Measurements from ENCODE around the gene ELL.

Gene ELL

GRCh38 chr19:18440936-18441803 is 80.7 kb downstream of the ELL start:
- no peak for DNase-seq (ENCODE audit: low read depth, low spot score)
- H3K27ac ChIP-seq, result no peak overlapping the region
- no peak overlapping the region for H3K9ac ChIP-seq (ENCODE audit: insufficient read length)
- H3K4me3 ChIP-seq, result no peak overlapping the region
- peaks cover under 1% of the 10 kb centered on the region; the same call in 1 of the 2 replicates for H3K36me3 ChIP-seq (ENCODE audit: insufficient read depth, low read length)
- TF ChIP-seq EZH2 (IDR thresholded peaks at IDR 0.05) (no peak), POLR2AphosphoS5 (IDR thresholded peaks at IDR 0.05; ENCODE audit: borderline replicate concordance, low read depth, low read length) (no peak), FOXP2 (optimal IDR thresholded peaks at IDR 0.05; ENCODE audit: control extremely low read depth, extremely low read length, insufficient read depth) (no peak)
- no peaks in the 10 kb centered on the region for H3K9me3 ChIP-seq (ENCODE audit: low read depth, low read length)

GRCh38 chr19:18440415-18440877 is 81.4 kb downstream of the ELL start:
- no peak overlapping the region for H3K9ac ChIP-seq (ENCODE audit: insufficient read length)
- H3K27ac ChIP-seq, result no peak overlapping the region
- no peak overlapping the region for H3K4me3 ChIP-seq
- H3K9me3 ChIP-seq (ENCODE audit: low read depth, low read length), result no peaks in the 10 kb centered on the region
- no peak for DNase-seq (ENCODE audit: low read depth, low spot score)
- no peak for TF ChIP-seq FOXP2 (optimal IDR thresholded peaks at IDR 0.05; ENCODE audit: control extremely low read depth, extremely low read length, insufficient read depth)
- TF ChIP-seq EZH2 (IDR thresholded peaks at IDR 0.05), result no peak
- TF ChIP-seq POLR2AphosphoS5 (IDR thresholded peaks at IDR 0.05; ENCODE audit: borderline replicate concordance, low read depth, low read length), result no peak
- H3K36me3 ChIP-seq (ENCODE audit: insufficient read depth, low read length), result peaks cover 7% of the 10 kb centered on the region; the same call in 1 of the 2 replicates

GRCh38 chr19:18439910-18440237 is 82.0 kb downstream of the ELL start:
- H3K9ac ChIP-seq (ENCODE audit: insufficient read length), result no peak overlapping the region
- no peak overlapping the region for H3K27ac ChIP-seq
- H3K9me3 ChIP-seq (ENCODE audit: low read depth, low read length), result no peaks in the 10 kb centered on the region
- no peak overlapping the region for H3K4me3 ChIP-seq
- DNase-seq (ENCODE audit: low read depth, low spot score), result no peak
- TF ChIP-seq FOXP2 (optimal IDR thresholded peaks at IDR 0.05; ENCODE audit: control extremely low read depth, extremely low read length, insufficient read depth), result no peak
- TF ChIP-seq POLR2AphosphoS5 (IDR thresholded peaks at IDR 0.05; ENCODE audit: borderline replicate concordance, low read depth, low read length), result no peak
- TF ChIP-seq EZH2 (IDR thresholded peaks at IDR 0.05), result no peak
- peaks cover 8% of the 10 kb centered on the region; the same call in 1 of the 2 replicates for H3K36me3 ChIP-seq (ENCODE audit: insufficient read depth, low read length)

GRCh38 chr19:18439025-18439909 is 82.6 kb downstream of the ELL start:
- Histone ChIP-seq H3K9ac (ENCODE audit: insufficient read length) (no peak overlapping the region), H3K4me3 (no peak overlapping the region), H3K36me3 (ENCODE audit: insufficient read depth, low read length) (peaks cover 13% of the 10 kb centered on the region; the same call in 1 of the 2 replicates), H3K9me3 (ENCODE audit: low read depth, low read length) (no peaks in the 10 kb centered on the region), H3K27ac (0 out of 2 replicates have a peak overlapping the region, but pooled peaks have one; percentile 4)
- no peak for TF ChIP-seq FOXP2 (optimal IDR thresholded peaks at IDR 0.05; ENCODE audit: control extremely low read depth, extremely low read length, insufficient read depth)
- no peak for TF ChIP-seq EZH2 (IDR thresholded peaks at IDR 0.05)
- TF ChIP-seq POLR2AphosphoS5 (IDR thresholded peaks at IDR 0.05; ENCODE audit: borderline replicate concordance, low read depth, low read length), result no peak
- no peak for DNase-seq (ENCODE audit: low read depth, low spot score)

GRCh38 chr19:18438331-18439024 is 83.4 kb downstream of the ELL start:
- TF ChIP-seq FOXP2 (optimal IDR thresholded peaks at IDR 0.05; ENCODE audit: control extremely low read depth, extremely low read length, insufficient read depth) (no peak), EZH2 (IDR thresholded peaks at IDR 0.05) (no peak), POLR2AphosphoS5 (IDR thresholded peaks at IDR 0.05; ENCODE audit: borderline replicate concordance, low read depth, low read length) (no peak)
- Histone ChIP-seq H3K9ac (ENCODE audit: insufficient read length) (no peak overlapping the region), H3K27ac (0 out of 2 replicates have a peak overlapping the region, but pooled peaks have one; percentile 4), H3K36me3 (ENCODE audit: insufficient read depth, low read length) (peaks cover 13% of the 10 kb centered on the region; the same call in 1 of the 2 replicates), H3K4me3 (peak overlapping the region; percentile 88), H3K9me3 (ENCODE audit: low read depth, low read length) (no peaks in the 10 kb centered on the region)
- DNase-seq (ENCODE audit: low read depth, low spot score), result no peak

GRCh38 chr19:18437491-18438330 is 84.2 kb downstream of the ELL start, which contains the start of gene ISYNA1:
Gene ISYNA1 (minus strand): TSS chr19:18438133. CDS start chr19:18437979, 154 bp downstream.
- H3K4me3 ChIP-seq, result peak within 1 kb of the TSS; percentile 88
- no peak for TF ChIP-seq FOXP2 (optimal IDR thresholded peaks at IDR 0.05; ENCODE audit: control extremely low read depth, extremely low read length, insufficient read depth)
- TF ChIP-seq POLR2AphosphoS5 (IDR thresholded peaks at IDR 0.05; ENCODE audit: borderline replicate concordance, low read depth, low read length), result peak; percentile 63
- DNase-seq (ENCODE audit: low read depth, low spot score), result no peak
- no peaks in the 10 kb centered on the region for H3K9me3 ChIP-seq (ENCODE audit: low read depth, low read length)
- 0 out of 2 replicates have a peak within 1 kb of the TSS, but pooled peaks have one; percentile 4 for H3K27ac ChIP-seq
- peak within 1 kb of the TSS; percentile 70 for H3K9ac ChIP-seq (ENCODE audit: insufficient read length)
- peaks cover 13% of the 10 kb centered on the region; the same call in 1 of the 2 replicates for H3K36me3 ChIP-seq (ENCODE audit: insufficient read depth, low read length)

All from SK-N-MC (cell line).